ENCODE data around the gene LRP1-AS.

The LRP1-AS gene

GRCh38 chr12:57097554-57097835, 49.9 kb downstream of the LRP1-AS start:
- DNase-seq (ENCODE audit: low spot score): no peak

GRCh38 chr12:57096748-57097553, 50.5 kb downstream of the LRP1-AS start:
- DNase-seq (ENCODE audit: low spot score): no peak

GRCh38 chr12:57096099-57096572, 51.3 kb downstream of the LRP1-AS start:
- DNase-seq (ENCODE audit: low spot score): peak; percentile 11

GRCh38 chr12:57095440-57095839, 52.0 kb downstream of the LRP1-AS start:
- DNase-seq (ENCODE audit: low spot score): no peak

Measured in hepatic stellate cell (primary cell).